ENCODE data around the gene DNAJB11.

- TF ChIP-seq ZNF274 (IDR thresholded peaks at IDR 0.05; ENCODE audit: low read depth, low read length) (no peak), REST (IDR thresholded peaks at IDR 0.05; ENCODE audit: low read depth) (no peak), CTCF (IDR thresholded peaks at IDR 0.05 in 2 of 3, conservative IDR thresholded peaks at IDR 0.05 in 1 of 3; ENCODE audit: borderline replicate concordance in 1 of 3, insufficient read depth in 1 of 3, low read depth in 2 of 3, low read length in 2 of 3) (no peak)
Measured at GRCh38 chr3:186620213-186621092, 49.9 kb downstream of the DNAJB11 start.

Measured in HCT116 (cell line).